Measurements from ENCODE around the gene CSMD2.
A peak's percentile ranks its signal among the peaks of the same experiment; 100 is the strongest.

CSMD2 gene

DNA sequence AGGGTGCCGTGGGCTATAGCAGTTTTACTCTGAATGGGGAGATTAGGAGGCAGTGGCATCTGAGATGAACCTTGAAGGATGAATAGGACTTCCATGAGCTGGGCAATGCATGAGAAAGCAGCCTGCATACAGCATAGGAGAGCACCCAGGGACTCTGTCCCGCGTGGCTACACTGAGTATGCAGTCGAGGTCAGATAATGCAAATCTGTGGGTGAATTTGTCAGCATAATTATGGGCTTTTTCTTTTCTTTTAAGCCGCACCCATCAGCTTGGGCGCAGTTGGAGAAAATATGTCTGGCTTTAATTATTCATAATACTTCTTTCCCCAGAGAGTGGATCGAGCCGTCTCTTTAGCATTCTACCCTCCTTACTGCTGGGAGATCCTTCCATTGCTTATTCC, 504.1 kb downstream of the CSMD2 start:
- no peak for DNase-seq

DNA sequence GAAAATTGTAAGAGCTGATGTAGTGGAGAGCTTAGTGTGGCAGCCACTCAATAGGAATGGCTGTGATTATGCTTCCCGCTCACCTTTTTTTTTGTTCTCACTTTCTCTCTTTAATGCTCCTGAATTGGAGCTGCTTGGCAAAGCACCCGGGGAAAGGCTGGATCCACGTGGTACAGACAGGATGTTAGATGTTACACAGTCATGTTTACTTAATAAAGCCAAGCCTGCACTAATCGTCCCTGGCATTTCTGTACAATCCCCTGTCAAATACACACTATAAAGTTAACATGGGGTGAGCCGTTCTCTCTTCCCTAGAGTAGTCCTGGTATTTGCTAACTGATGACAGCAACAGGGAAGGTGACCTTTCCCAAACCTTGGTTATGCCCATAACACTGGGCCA, 504.8 kb downstream of the CSMD2 start:
- no peak for DNase-seq

DNA sequence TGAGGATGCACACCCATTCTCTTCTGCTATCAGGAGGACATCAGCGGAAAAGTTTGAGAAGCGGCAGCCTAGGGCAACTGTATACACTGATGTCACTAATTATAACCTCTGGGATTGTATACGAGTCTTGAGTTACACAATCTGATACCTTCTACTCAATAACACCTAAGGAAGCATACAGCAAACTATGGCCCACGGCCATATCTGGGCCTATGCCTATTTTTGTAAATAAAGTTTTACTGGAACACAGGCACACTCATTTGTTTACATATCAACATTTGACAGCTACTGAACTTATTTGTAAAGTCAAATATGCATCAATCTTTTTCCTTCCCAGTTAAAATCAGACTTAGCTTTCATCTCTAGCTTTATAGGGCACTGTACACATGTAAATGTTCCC, 505.4 kb downstream of the CSMD2 start:
- DNase-seq = no peak

DNA sequence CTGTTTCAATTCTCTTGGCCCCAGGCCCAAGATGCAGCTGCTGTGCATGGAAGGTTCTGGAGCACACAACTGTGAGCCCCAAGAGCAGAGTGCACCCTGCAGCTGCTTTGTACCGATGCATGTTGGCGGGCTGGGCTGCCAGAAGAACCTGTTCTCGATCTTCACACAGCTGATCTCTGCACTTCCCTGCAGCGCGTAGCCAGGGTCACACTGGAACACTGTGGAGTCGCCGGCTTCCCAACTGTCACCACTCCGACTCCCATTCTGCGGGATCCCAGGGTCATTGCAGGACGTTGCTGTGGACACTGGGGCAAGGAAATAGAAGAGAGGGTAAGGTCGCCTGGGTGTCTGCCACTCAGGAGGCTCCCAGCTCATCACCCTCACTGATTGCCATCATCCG, 507.2 kb downstream of the CSMD2 start:
- DNase-seq = no peak

DNA sequence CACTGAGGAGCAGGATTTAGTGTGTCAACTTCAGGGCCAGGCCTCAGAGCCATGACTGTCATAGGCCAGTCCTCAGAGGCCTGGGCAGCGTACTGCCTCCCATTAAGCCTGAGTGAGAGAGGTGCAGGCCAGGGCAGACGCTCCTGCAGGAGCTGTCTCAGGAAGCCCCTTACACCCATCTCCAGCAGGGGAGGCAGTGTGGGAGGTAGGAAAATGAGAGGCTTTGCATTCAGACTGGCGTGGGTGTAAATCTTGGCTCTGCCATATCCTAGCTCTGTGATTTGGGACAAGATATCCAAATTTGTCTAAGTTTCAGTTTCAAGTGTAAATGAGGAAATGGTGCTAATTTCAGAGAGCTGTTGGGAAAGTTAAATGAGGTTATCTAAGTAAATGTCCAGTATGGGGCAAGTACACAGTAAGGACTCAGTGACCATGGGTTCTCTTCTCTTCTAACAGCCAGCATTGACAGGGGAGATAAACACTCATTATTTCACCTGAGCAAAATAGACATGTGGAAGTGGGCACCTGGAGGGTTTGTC, 508.5 kb downstream of the CSMD2 start:
- no peak for DNase-seq

DNA sequence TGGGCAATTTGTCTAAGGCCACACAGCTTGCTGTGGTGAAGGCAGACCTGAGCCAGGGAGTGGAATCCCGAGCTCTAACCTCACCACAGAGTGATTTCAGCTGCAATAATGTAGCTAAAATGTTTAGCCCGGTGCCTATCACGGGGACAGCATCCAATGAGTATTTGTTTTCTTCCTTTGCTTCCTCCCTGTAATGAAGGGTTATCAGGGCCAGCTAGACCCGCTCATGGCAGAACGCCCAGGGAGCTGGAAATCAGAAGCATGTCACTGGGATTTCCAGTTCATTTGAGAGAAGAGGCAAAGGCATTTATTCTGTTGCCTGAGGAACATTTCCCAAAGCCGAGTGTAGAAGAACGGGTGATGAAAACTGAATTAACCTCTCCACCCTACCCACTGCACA, 509.5 kb downstream of the CSMD2 start:
- no peak for DNase-seq

DNA sequence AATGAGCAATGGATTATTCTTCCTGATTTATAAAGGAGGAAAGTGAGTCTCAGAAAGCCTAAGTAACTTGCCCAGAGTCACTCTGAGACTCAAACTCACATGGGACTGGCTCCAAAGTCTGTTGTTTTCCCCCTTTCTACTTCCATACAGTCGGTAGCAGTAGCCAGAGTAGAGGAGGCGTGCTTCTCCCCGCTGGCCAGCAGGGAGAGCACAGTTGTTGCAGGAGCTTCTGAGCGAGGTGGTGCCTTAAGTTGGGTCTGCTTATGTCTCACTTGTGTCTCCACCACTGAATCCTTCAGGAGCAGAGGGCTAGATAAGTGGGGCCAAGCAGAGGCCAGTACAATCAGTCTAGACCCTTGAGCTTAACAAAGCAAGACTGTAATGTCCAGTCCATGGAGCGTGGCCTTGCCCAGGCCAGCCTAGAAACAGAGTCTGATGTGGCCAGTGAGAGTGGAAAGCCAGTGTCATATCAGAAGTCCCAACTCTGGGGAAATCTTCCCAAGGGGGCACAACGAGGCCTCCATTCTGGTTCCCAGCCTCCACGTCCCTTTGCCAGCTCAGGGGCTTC, 510.7 kb downstream of the CSMD2 start:
- peak in 1 of 5 experiments; percentile 4 for DNase-seq

DNA sequence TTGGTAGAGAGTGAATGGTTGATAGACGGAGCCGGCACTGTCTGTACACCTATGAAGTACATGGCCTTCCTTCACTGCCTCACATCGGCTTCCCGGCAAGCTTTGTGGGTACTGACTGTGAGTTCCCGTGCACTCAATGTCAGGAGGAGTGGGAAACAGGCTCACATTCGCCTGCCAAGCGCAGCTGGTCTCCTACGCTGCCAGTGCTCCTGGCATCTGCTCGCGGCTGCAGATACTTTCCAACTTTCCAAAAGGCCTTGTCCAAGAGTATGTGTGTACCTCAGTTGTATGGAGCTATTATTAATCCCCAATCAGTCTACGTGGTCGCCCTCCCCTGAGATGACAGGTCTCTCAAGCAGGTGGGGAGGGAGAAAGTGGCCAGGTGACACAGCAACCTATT, 511.8 kb downstream of the CSMD2 start:
- no peak for DNase-seq

DNA sequence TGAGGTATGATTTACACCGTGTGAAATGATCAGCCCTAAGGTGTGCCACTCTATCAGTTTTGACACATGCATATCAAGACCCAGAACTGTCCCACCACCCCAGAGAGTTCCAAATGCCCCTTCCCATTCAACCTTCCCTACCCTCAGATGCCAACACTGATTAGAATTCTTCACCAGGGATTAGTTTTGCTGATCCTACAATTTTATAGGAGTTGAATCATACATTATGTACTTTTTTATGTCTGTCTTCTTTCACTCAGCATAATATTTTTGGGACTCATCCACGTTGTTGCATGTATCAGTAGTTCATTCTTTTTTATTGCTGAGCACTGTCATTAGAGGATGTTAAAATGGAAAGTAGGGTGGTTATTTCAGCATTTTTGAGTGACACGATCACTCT, 514.3 kb downstream of the CSMD2 start:
- DNase-seq = no peak

DNA sequence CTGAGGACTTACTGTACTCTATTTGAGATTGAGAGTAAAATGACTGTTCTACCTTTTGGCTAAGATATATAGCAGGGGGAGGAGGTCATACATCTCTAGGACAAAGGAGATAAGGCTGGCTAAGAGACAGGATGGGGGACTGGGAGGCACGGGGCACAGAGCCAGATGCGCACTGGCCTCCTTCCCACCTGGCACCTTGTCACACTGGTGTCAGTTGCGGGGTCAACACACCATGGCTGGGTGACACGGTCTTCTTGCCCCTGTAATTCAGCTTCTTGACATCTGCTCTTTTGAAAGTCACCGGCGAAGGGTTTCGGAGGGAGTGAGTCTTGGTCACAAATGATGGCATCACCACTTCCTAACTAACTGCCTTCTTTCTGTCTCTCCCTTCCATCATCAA, 515.3 kb downstream of the CSMD2 start:
- DNase-seq = no peak

DNA sequence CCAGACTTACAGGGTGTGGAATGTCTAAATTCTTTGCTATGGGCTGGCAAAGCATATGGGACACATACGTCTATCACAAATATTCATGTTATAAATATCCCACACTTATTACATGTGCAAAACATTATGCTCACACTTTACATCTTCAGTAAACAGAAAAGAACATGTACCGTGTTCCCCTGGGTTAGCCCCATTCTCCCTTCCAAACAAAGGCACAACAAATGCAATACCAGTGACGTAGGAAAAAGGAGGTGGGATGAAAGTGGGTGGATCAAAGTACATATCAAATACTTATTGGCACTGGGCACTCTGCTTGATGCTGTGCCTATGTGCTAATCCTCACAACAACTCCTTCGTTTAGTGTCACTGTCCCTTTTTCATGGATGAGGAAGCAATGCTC, 521.8 kb downstream of the CSMD2 start:
- DNase-seq = no peak

DNA sequence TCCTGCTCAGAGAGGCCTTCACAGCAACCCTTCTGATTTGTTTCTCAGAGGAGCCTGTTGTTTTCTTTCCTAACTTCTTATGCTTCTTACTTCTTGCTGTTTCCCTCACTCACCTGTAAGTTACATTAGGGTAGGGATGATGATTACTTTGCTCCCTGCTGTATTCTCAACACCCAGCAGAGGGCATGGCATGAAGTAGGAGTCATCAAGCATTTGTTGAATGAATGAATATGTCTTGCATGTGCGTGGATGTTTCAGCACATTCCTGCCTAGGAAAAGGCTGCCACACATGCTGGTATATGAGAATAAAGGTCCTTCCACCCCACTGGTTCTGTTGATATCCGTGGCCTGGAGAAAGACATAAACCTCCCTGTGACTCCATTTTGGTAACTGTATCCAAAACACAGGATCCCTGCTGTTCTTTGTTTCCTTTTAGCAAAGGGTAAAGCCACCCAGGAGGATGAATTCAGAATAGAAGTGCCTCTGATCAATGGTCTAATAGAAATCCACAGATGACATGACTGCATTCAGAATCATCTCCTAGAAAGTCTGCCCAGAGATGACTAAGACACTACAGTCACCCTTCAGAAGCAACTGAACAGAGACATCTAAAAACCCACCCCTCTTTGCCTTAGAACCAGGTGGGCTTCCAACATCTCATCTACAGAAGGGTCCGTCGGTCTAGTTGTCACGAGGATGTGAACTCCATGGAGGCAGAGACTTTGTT, 523.8 kb downstream of the CSMD2 start:
- no peak for DNase-seq

DNA sequence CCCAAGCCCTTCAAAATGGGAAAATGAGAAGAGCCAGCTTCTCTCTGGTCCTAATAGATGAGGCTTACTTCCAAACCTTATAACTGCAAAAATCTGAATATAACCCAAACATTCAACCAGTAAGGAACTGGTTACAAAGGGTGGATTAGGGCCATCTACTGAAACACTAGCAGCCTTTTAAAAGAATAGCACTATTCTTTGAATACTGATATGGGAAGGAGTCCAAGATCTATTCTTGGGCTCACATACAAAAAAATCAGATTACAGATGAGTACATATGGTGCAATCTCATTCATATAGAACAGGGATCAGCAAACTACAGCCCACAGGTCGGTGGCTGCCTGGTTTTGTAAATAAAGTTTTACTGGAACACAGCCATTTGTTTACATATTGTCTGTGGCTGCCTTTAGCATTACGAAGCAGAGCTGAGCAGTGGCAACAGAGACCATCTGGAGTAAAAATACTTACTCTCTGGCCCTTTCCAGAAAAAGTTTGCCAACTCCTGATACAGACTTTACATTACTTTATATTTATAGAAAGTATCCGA, 524.8 kb downstream of the CSMD2 start:
- no peak for DNase-seq

DNA sequence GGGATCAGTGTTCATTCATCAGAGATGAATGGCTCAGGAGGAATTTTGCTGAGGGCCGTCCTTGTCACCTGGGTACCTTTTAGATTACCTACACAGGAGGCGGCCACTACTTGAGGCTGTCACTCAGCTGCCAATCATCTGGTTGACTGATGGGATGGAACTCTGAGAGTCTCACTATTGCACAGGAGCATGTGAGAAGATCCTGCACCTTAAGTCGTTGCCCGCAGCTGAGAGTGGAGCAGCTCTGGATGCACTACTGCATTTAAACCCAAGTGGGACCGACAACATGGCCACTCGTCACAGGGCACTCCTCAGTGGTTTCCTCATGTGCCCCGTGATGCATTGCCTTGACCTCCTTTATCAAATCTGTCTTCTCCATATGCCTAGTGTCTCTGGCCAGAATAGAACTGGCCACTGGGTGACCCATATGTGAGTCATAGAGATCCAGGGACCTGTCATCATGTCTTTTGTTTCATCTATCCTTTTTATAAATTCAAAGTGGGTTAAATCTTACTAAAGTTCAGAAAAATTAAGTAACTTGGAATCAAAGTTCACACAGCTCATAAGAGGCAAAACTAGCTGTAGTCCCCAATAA, 527.1 kb downstream of the CSMD2 start:
- no peak for DNase-seq

DNA sequence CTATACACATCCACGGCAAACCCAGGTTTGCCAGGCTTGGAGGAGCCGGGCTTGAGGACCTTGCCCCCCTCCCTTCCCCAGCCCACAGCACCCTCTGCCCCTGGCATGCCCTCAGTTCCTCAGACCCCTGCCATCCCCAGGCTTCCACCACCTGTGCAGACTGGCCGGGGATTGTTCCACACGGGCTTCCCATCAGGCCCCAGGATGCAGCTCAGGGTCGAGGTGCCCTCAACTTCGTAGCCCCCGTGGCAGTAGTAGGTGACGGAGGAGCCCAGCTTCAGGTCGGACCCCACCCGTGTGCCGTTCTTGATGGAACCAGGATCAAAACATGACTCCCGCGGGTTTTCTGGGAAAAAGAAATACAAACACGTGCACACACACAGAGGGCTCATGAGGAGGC, 528.8 kb downstream of the CSMD2 start:
- no peak for DNase-seq

DNA sequence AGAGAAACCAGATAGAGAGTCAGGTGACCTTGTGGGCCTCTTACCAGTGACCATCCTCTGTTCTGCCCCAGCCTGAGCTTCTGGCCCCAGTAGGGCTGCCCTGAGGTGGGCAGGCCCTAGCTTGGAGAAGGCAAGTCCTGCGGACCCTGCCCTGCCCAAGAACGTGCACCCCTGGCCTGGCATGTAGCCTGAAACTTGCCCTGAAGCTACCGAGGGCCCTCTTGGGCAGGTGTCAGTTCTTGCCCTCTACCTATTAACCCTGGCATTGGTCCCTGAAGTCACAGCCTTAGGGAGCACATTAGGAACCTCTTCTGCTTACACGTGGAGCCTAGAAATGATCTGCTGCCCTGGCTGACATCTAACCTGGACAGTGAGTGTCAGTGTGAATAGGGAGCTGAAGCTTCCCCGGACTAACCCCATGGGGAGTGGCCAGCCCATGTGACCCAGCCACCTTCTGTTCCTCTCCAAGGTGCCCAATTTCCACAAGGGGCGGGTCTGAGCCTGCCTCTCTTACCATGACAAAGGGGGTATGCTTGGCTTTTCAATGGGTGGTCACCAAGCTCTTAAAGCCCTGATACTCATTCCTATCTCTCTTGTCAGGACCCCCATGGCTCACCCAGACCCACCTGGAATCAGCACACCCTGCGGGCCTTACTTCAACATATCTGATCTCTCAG, 529.6 kb downstream of the CSMD2 start:
- no peak for DNase-seq

DNA sequence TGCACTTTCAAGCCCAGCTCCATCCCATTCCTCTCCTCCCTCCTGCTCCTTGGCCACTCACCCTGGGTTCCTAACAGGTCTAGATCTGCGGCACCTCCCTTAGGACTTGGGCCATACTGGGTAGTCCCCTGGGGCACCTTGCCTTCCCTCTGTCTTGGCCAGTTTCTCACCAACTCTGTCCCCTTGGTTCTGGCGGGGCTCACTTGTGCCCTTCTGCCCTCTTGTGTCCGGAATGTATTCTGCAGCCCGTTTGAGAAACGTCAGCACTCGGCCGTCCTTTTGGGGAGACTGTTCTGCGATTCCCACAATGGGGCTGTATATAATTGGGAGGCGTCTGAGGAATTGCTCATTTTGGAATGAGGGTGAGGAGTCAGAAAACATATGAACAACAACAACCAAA, 530.2 kb downstream of the CSMD2 start:
- DNase-seq = peak in 1 of 5 experiments; percentile 11

DNA sequence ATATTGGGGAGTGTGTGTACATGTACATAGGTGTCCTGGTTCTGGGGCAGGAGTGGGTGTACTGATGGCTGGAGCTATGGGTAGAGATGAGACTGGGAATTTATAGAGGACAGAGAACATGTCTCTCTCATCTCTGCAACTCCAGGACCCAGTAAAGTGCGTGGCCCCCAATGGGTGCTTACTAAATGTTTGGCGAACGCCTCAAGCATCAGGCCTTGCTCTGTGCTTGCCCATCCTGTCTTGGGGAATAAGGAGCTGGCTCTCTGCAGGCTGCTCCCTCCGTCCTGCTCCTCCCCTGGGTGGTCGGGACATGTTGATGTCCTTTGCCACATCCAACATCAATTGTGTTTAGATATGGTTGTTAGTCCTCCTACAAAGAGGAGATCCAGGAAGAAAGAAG, 530.9 kb downstream of the CSMD2 start:
- DNase-seq = no peak

DNA sequence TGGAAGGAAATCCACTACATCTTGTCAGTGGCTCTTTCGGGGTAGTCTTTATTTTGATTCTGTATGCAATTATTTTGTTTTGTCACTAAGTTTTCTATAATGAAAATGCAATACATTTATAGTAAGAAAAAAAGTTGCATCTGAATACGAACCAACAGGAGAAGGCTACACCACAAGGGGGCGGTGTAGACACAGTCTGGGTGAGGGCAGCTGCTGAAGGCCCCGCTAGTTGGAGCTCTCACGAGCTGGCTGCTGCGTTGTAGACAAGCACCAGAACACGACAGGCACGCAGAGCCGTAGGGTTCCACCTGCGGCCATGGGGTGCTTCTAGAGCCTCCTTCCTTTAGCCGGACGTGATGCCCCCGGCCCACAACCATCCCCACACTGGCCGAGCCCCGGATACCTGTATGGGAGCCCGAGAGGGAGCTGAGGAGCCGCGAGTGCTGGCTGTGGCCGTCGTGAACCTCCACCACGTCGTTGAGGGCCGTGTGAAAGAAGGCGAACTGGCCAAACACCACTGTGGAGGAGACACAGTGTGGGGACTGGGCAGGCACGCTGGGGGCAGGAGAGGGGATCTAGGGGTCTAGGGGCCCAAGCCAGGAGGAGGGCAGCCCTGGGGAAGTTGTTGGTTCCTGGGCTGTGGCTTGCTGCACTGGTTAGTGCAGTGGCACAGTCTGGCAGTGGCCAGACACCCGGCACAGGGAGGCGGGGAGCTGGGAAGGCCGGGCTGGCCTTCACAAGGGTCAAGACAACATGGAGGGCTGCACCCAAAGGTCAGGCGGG, 531.8 kb downstream of the CSMD2 start:
- peak; percentile 33 to 81 (median 68) for DNase-seq

DNA sequence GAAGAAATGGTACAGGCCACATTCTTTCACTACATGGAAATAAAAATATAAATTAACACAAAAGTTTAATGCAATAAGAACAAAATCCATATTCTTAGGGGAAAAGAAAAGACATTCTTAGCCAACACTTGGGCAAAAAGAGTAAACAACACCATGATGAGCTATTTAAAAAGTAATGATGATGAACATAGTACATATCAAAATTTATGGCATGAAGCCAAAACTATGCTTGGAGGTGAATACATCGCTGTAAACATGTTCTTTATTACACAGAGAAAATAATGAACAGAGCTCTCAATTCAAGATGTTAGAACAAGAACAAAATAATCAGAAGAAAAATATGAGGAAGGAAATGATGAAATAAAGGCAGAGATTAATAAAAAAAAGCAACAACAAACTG, 534.3 kb downstream of the CSMD2 start:
- DNase-seq = no peak

DNA sequence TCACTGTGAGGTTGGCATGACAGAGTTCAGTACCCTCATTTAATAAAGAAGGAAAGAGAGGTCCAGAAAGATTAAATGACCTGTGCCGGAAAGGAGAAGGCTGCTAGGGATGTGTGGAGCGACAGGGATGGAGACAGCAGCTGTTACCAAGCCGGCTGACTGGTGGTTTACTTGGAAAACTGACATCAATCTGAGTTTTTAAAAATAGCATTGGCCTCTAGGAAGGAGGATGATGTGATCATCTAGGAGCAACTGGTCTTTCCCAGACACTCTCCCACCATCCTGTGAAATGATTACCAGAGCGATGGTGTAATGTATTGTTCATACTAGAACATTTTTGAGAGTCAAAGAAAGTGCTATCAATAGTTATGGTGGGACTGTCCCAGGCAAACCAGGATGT, 538.2 kb downstream of the CSMD2 start:
- DNase-seq = no peak
